ENCODE data around the gene CD55. TPM values are rescaled to one million over a fixed set of nuclear protein-coding genes. Genes with fewer than 3 reads are reported as not detected.
A peak's percentile ranks its signal among the peaks of the same experiment; 100 is the strongest.

The CD55 gene
- total and polyA plus RNA-seq, 8 donors: 8.1 to 25.7 (median 15.7) TPM

DNA sequence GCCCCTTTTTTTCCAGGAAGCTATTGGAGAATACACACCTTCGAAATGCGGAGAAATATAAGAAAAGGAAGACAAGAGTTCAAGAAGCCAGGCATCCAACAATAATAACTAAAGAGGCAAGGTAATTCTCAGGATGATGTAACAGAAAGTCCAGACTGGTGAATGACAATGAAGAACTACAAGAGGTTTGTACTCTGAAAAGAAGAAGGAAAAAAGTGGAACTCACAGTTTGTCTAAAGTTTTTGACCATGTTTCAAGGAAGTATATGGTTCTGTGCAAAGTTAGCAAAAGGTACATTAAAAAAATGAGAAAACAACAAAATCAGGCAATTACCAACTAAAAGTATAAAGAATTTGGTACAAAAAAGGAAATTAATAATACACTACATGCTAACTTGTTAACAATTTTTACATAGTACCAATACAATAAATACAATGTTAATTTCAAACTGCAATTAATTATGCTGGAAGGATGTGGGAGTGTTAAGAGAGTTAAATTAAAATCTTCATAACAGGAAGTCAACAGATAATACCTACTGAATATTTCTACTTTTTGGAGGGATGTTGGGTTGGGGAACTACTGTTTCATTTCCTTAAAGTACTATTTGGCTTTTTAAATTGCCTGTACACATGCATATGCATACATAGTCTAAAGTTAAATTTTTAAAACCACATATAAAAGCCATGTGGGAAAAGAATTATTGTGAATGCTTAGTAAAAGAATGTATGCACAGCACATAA is 12.9 kb upstream of the CD55 start:
- intact Hi-C loops (cut with DNase I): no loop called here
- H3K4me1 ChIP-seq: peaks cover 0 to 23% (median 4%) of the 10 kb centered on the region in 3 donors
- H3K27ac ChIP-seq: no peak overlapping the region
- WGBS, 2 donors: 92 to 99% methylated on average over 2 of the region's 2 CpGs
- H3K9me3 ChIP-seq: no peaks in the 10 kb centered on the region
- TF ChIP-seq, protein P1, sequence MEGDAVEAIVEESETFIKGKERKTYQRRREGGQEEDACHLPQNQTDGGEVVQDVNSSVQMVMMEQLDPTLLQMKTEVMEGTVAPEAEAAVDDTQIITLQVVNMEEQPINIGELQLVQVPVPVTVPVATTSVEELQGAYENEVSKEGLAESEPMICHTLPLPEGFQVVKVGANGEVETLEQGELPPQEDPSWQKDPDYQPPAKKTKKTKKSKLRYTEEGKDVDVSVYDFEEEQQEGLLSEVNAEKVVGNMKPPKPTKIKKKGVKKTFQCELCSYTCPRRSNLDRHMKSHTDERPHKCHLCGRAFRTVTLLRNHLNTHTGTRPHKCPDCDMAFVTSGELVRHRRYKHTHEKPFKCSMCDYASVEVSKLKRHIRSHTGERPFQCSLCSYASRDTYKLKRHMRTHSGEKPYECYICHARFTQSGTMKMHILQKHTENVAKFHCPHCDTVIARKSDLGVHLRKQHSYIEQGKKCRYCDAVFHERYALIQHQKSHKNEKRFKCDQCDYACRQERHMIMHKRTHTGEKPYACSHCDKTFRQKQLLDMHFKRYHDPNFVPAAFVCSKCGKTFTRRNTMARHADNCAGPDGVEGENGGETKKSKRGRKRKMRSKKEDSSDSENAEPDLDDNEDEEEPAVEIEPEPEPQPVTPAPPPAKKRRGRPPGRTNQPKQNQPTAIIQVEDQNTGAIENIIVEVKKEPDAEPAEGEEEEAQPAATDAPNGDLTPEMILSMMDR (IDR thresholded peaks at IDR 0.05): no peak
- ATAC-seq (no peak), DNase-seq (no peak), FAIRE-seq (no peak)
- H3K27me3 ChIP-seq: no peaks in the 10 kb centered on the region
- no peak overlapping the region for H3K4me3 ChIP-seq
- no peaks in the 10 kb centered on the region for H3K36me3 ChIP-seq

DNA sequence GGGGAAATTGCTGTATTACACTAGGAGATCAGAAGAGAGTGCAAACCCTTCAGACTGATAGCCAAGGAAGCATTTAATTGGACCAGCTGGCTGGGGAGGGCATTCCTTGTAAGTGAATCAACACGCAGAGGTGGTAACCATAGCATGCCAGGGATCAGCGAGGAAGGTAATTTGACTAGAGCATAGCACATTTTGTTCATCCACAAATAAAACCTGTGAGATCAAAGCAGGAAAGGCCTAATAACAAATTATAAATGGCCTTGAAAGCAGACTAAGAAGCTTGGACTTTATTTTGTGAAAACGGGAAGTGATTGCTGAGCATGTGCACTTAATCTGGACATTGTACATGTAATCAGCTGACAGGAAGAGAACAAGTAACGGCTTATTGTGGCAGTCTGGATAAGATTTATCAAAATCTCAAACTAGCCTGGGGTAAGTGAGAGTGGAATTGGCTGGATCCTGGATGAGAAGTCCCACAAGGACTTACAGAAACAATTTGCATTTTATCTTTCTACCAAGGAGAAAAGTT is 11.7 kb upstream of the CD55 start:
- no peaks in the 10 kb centered on the region for H3K27me3 ChIP-seq
- TF ChIP-seq, protein P1 (IDR thresholded peaks at IDR 0.05): no peak
- no peaks in the 10 kb centered on the region for H3K9me3 ChIP-seq
- H3K4me1 ChIP-seq: peaks cover 0 to 23% (median 4%) of the 10 kb centered on the region in 3 donors
- no peaks in the 10 kb centered on the region for H3K36me3 ChIP-seq
- peak in 1 of 6 donors; percentile 31 for DNase-seq
- peak overlapping the region in 2 of 4 donors; percentile 4 to 6 for H3K4me3 ChIP-seq
- FAIRE-seq: no peak
- peak; percentile 64 to 88 (median 82) for ATAC-seq
- 16 to 17% methylated on average over 4 of the region's 4 CpGs for WGBS, 2 donors
- intact Hi-C loops (cut with DNase I): no loop called here
- H3K27ac ChIP-seq: peak overlapping the region in 2 of 4 donors; percentile 6 to 8

DNA sequence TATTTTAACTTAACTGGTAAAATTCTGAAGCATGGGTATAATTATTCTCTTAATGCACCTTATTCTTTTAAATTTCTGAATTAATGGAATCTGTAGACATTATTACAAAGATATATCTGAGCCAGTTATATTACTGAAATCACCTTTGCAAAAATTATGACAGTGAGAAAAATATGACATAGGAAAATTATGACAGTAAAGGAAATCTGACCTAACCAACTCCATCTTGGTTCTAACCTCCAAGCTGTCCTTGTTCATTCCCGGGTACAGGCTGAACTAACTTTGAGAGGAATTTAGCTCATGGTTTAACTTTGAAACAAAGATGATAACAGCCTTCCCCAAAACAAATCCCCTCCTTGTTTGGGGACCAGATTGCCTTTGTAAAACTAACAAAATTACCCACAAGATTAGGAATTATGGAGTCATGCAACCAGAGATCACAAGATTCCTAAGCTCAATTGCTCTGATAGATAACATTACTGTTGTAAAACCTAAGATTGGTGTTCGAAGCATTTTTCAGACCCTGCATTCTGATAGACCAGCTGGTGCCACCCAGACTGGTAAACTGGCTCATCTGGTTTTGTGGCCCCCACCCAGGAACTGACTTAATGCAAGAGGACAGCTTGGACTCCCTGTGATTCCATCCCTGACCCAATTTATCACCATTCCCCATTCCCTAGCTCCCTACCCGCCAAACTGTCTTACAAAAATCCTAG is 9.4 kb upstream of the CD55 start:
- Histone ChIP-seq H3K4me3 (no peak overlapping the region), H3K27me3 (no peaks in the 10 kb centered on the region), H3K36me3 (no peaks in the 10 kb centered on the region), H3K4me1 (peaks cover 9 to 36% (median 21%) of the 10 kb centered on the region in 3 donors), H3K27ac (no peak overlapping the region), H3K9me3 (no peaks in the 10 kb centered on the region)
- ATAC-seq: no peak
- 88 to 91% methylated on average over 3 of the region's 3 CpGs for WGBS, 2 donors
- no peak for FAIRE-seq
- no peak for DNase-seq
- intact Hi-C loops (cut with DNase I): no loop called here
- TF ChIP-seq, protein P1 (IDR thresholded peaks at IDR 0.05): no peak

DNA sequence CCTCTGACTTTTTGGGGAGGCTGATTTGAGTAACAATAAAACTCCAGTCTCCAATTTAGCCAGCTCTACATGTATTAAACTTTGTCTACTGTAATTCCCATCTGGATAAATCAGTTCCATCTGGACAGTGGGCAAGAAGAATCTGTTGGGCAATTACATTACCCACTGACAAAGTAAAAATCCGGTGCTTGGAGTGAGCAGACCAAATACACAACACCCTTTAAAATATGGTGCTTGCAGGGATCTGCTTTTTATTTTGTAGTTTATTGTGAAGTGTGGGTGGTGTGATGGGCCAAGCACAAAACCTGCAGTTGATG is 8.9 kb upstream of the CD55 start:
- DNase-seq (no peak), FAIRE-seq (no peak), ATAC-seq (no peak)
- TF ChIP-seq, protein P1 (IDR thresholded peaks at IDR 0.05): no peak
- Histone ChIP-seq H3K4me1 (peaks cover 14 to 41% (median 26%) of the 10 kb centered on the region in 3 donors), H3K36me3 (no peaks in the 10 kb centered on the region), H3K27ac (no peak overlapping the region), H3K9me3 (no peaks in the 10 kb centered on the region), H3K4me3 (no peak overlapping the region), H3K27me3 (no peaks in the 10 kb centered on the region)
- WGBS, 2 donors: 77 to 87% methylated on average over 1 of the region's 1 CpG
- intact Hi-C loops (cut with DNase I): no loop called here

DNA sequence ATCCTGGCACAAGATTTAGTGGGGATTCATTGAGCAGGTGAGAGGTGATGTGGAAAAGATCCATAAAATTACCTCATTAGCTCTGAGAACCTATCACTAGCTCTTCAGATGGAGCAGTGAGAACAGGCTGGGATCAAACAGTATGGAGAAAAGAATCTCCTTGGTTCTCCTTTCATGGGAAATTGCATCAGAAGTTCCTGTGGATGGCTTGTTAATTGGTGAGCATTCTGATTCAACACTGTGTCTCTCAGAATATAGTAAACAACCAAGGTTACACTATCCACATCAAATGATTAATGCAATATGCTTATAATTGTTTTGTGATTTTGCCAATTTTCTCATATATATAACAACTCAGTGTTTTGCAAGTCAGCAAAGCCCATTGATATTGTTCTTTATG is 8.3 kb upstream of the CD55 start:
- H3K27me3 ChIP-seq: no peaks in the 10 kb centered on the region
- ATAC-seq: no peak
- no peaks in the 10 kb centered on the region for H3K9me3 ChIP-seq
- no peak for FAIRE-seq
- H3K27ac ChIP-seq: no peak overlapping the region
- H3K36me3 ChIP-seq: no peaks in the 10 kb centered on the region
- TF ChIP-seq, protein P1 (IDR thresholded peaks at IDR 0.05): no peak
- no peak for DNase-seq
- peaks cover 16 to 47% (median 30%) of the 10 kb centered on the region in 3 donors for H3K4me1 ChIP-seq
- intact Hi-C loops (cut with DNase I): no loop called here
- H3K4me3 ChIP-seq: no peak overlapping the region

Measured in pancreas (tissue), 10 donors.